Measurements from ENCODE around the gene CADM2.

GRCh38 chr3:85162905-85163304, 204.1 kb downstream of the CADM2 start:
- TF ChIP-seq POLR2AphosphoS5 (IDR thresholded peaks at IDR 0.05; ENCODE audit: low read depth, low read length) (no peak), POLR2A (IDR thresholded peaks at IDR 0.05; ENCODE audit: low read depth, low read length) (no peak)

All from GM12892 (cell line).